Measurements from ENCODE around the gene PJVK. TPM values are rescaled to one million over a fixed set of nuclear protein-coding genes. Genes with fewer than 3 reads are reported as not detected.

Gene PJVK
- total RNA-seq, 1 donor from 2014 or later, result 0.91 TPM

- Histone ChIP-seq H3K9me3 (replicated peaks) (no peaks in the 10 kb centered on the region), H3K27ac (replicated peaks) (no peak overlapping the region), H3K27me3 (ENCODE audit: low read depth) (no peaks in the 10 kb centered on the region), H3K4me3 (no peak overlapping the region), H3K36me3 (no peaks in the 10 kb centered on the region), H3K4me1 (peaks cover 22% of the 10 kb centered on the region)
- DNase-seq, result no peak
- TF ChIP-seq CTCF (IDR thresholded peaks at IDR 0.05; ENCODE audit: borderline replicate concordance), result no peak
- intact Hi-C loops (cut with micrococcal nuclease), result no loop called here
Observed at GRCh38 chr2:178473373-178473772, 22.2 kb downstream of the PJVK start.

GRCh38 chr2:178473931-178474330 is 22.8 kb downstream of the PJVK start:
- H3K27ac ChIP-seq (replicated peaks), result no peak overlapping the region
- TF ChIP-seq CTCF (IDR thresholded peaks at IDR 0.05; ENCODE audit: borderline replicate concordance), result no peak
- intact Hi-C loops (cut with micrococcal nuclease), result no loop called here

GRCh38 chr2:178474560-178474959 is 23.4 kb downstream of the PJVK start:
- no peak for TF ChIP-seq CTCF (IDR thresholded peaks at IDR 0.05; ENCODE audit: borderline replicate concordance)
- Histone ChIP-seq H3K9me3 (replicated peaks) (no peaks in the 10 kb centered on the region), H3K4me3 (no peak overlapping the region), H3K4me1 (peaks cover 32% of the 10 kb centered on the region), H3K27ac (replicated peaks) (no peak overlapping the region), H3K27me3 (ENCODE audit: low read depth) (no peaks in the 10 kb centered on the region), H3K36me3 (no peaks in the 10 kb centered on the region)
- intact Hi-C loops (cut with micrococcal nuclease), result no loop called here
- no peak for DNase-seq

More at GRCh38 chr2:178473931-178474330, 22.8 kb downstream of the PJVK start:
- no peaks in the 10 kb centered on the region for H3K36me3 ChIP-seq
- no peaks in the 10 kb centered on the region for H3K9me3 ChIP-seq (replicated peaks)
- DNase-seq, result no peak
- H3K4me1 ChIP-seq, result peaks cover 26% of the 10 kb centered on the region
- no peaks in the 10 kb centered on the region for H3K27me3 ChIP-seq (ENCODE audit: low read depth)
- H3K4me3 ChIP-seq, result no peak overlapping the region

- TF ChIP-seq CTCF (IDR thresholded peaks at IDR 0.05; ENCODE audit: borderline replicate concordance), result no peak
- Histone ChIP-seq H3K27ac (replicated peaks) (no peak overlapping the region), H3K4me3 (no peak overlapping the region), H3K9me3 (replicated peaks) (no peaks in the 10 kb centered on the region), H3K36me3 (no peaks in the 10 kb centered on the region), H3K27me3 (ENCODE audit: low read depth) (no peaks in the 10 kb centered on the region), H3K4me1 (peaks cover 48% of the 10 kb centered on the region)
- no peak for DNase-seq
- intact Hi-C loops (cut with micrococcal nuclease), result no loop called here
Observed at GRCh38 chr2:178476477-178476876, 25.3 kb downstream of the PJVK start.

- H3K9me3 ChIP-seq (replicated peaks), result no peaks in the 10 kb centered on the region
- no peaks in the 10 kb centered on the region for H3K36me3 ChIP-seq
- H3K4me3 ChIP-seq, result peak overlapping the region; percentile 83
- TF ChIP-seq CTCF (IDR thresholded peaks at IDR 0.05; ENCODE audit: borderline replicate concordance), result no peak
- H3K4me1 ChIP-seq, result peaks cover 59% of the 10 kb centered on the region
- intact Hi-C loops (cut with micrococcal nuclease), result no loop called here
- no peak for DNase-seq
- H3K27me3 ChIP-seq (ENCODE audit: low read depth), result no peaks in the 10 kb centered on the region
- H3K27ac ChIP-seq (replicated peaks), result peak overlapping the region; percentile 90
Observed at GRCh38 chr2:178477443-178478129, 26.4 kb downstream of the PJVK start.
